ENCODE measurements around the gene TNFSF11. TPM values are rescaled to one million over a fixed set of nuclear protein-coding genes. Genes with fewer than 3 reads are reported as not detected.

The TNFSF11 gene
- total RNA-seq, 1 experiment from 2014 or later: 3.5 TPM

DNA sequence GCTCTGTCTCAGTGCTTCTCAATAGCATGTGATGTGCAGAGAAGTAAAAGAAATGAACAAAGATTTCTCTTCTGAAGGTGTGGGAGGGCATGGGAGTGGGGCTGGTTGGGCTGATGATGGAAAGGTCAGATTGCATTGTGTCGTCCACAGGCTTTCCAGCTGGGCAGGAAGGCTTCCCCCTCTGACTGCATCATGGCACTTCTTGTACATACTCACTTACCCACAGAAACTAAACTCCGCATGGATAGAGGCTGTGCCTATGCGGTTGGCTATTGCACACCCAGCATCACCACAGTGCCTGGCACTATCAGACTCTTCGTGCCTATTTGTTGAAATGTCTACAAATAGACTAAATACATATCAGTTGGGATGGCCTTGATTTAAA, 24.4 kb upstream of the TNFSF11 start:
- DNase-seq: no peak
- Mint-ChIP-seq H3K27me3 (ENCODE audit: low read depth) (0 out of 2 replicates have a peak, but pooled peaks cover 3% of the 10 kb centered on the region), H3K36me3 (ENCODE audit: insufficient read depth in 1 of 3, low read depth in 3 of 3) (no peaks in the 10 kb centered on the region), H3K9me3 (no peaks in the 10 kb centered on the region), H3K27ac (no peak overlapping the region; a peak in 1 of 7 replicates), H3K4me1 (peaks cover 15 to 16% of the 10 kb centered on the region in 2 experiments), H3K4me3 (no peak overlapping the region)
- no peaks in the 10 kb centered on the region for H3K4me1 ChIP-seq (ENCODE audit: insufficient read depth, low read length)
- no peaks in the 10 kb centered on the region for H3K23me2 ChIP-seq (ENCODE audit: insufficient read length, low read depth, low read length, poor library complexity, severe bottlenecking)
- no peak overlapping the region for H2AFZ ChIP-seq (ENCODE audit: low read length)
- H2AK5ac ChIP-seq (ENCODE audit: insufficient read length, low read length): no peak overlapping the region
- H2BK12ac ChIP-seq (ENCODE audit: insufficient read length, low read depth, low read length): no peak overlapping the region
- no peak overlapping the region for H2BK5ac ChIP-seq (ENCODE audit: insufficient read length, low read length)
- H3K4ac ChIP-seq (ENCODE audit: low read depth, low read length): no peak overlapping the region
- H3K79me2 ChIP-seq (ENCODE audit: insufficient read depth, low read length): no peaks in the 10 kb centered on the region
- TF ChIP-seq, protein P1, sequence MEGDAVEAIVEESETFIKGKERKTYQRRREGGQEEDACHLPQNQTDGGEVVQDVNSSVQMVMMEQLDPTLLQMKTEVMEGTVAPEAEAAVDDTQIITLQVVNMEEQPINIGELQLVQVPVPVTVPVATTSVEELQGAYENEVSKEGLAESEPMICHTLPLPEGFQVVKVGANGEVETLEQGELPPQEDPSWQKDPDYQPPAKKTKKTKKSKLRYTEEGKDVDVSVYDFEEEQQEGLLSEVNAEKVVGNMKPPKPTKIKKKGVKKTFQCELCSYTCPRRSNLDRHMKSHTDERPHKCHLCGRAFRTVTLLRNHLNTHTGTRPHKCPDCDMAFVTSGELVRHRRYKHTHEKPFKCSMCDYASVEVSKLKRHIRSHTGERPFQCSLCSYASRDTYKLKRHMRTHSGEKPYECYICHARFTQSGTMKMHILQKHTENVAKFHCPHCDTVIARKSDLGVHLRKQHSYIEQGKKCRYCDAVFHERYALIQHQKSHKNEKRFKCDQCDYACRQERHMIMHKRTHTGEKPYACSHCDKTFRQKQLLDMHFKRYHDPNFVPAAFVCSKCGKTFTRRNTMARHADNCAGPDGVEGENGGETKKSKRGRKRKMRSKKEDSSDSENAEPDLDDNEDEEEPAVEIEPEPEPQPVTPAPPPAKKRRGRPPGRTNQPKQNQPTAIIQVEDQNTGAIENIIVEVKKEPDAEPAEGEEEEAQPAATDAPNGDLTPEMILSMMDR (conservative IDR thresholded peaks at IDR 0.05): no peak
- no peak overlapping the region for H3K4me2 ChIP-seq (ENCODE audit: insufficient read depth, insufficient read length, low read length)
- no peak overlapping the region for H3K23ac ChIP-seq (ENCODE audit: insufficient read length, low read depth, low read length)
- no peak overlapping the region for H4K5ac ChIP-seq (ENCODE audit: insufficient read length, low read depth, low read length)
- no peak overlapping the region for H3K27ac ChIP-seq (ENCODE audit: insufficient read length, low read depth, low read length)
- no peak overlapping the region for H3K14ac ChIP-seq (ENCODE audit: insufficient read depth, low read length)
- H3T11ph ChIP-seq (ENCODE audit: low read length): no peak overlapping the region
- H2BK15ac ChIP-seq (ENCODE audit: low read depth, low read length): no peak overlapping the region
- no peaks in the 10 kb centered on the region for H3K79me1 ChIP-seq (ENCODE audit: insufficient read depth, low read depth, low read length, poor library complexity, severe bottlenecking)
- H4K8ac ChIP-seq (replicated peaks; ENCODE audit: insufficient read length, low read depth, low read length): no peak overlapping the region
- no peak overlapping the region for H3K9ac ChIP-seq (ENCODE audit: extremely low read depth, insufficient read length, low read length)
- no peak overlapping the region for H3K56ac ChIP-seq (ENCODE audit: insufficient read length, low read depth, low read length)
- H2BK20ac ChIP-seq (ENCODE audit: low read depth, low read length, poor library complexity, severe bottlenecking): no peak overlapping the region
- no peak overlapping the region for H4K91ac ChIP-seq (ENCODE audit: insufficient read length, low read depth, low read length)
- H3K27me3 ChIP-seq (ENCODE audit: insufficient read depth, low read length): no peaks in the 10 kb centered on the region
- no peak overlapping the region for H3K18ac ChIP-seq (ENCODE audit: insufficient read length, low read depth, low read length)
- no peaks in the 10 kb centered on the region for H4K20me1 ChIP-seq (ENCODE audit: control insufficient read depth, insufficient read depth, insufficient read length)
- H2BK120ac ChIP-seq (ENCODE audit: low read depth, low read length, poor library complexity, severe bottlenecking): no peak overlapping the region
- no peaks in the 10 kb centered on the region for H3K9me3 ChIP-seq (ENCODE audit: control insufficient read depth, low read depth, low read length)
- no CpG with 5 or more reads among the region's 4 CpGs for WGBS (ENCODE audit: extremely low coverage, insufficient read length, low lambda C conversion rate)
